HepG2 (cell line): ENCODE data around the gene OR2B2. TPM values are rescaled to one million over a fixed set of nuclear protein-coding genes. Genes with fewer than 3 reads are reported as not detected.
A peak's percentile ranks its signal among the peaks of the same experiment; 100 is the strongest.

Experiments used
- HIVEP1 ChIP-seq: sonication (generic); formaldehyde crosslinking; IDR thresholded peaks from 2 replicates; pipeline ENCODE4 v1.4.0; 2020; ENCODE audit warnings: mild to moderate bottlenecking, missing genetic modification reagents
- KMT2B ChIP-seq: IDR thresholded peaks from 2 replicates; pipeline ENCODE4 v1.6.1; 2016; ENCODE audit warnings: missing genetic modification reagents, missing compliant biosample characterization
- MIER2 ChIP-seq: IDR thresholded peaks from 2 replicates; pipeline ENCODE4 v1.6.1; 2016; ENCODE audit warnings: missing biosample characterization, missing genetic modification reagents
- NFKB2 ChIP-seq: sonication (generic); formaldehyde crosslinking; IDR thresholded peaks from 2 replicates; pipeline ENCODE4 v1.4.0; 2020; ENCODE audit warnings: missing genetic modification reagents, borderline replicate concordance
- PHF5A ChIP-seq: IDR thresholded peaks from one replicate; pipeline ENCODE4 v1.6.1; 2018; ENCODE audit warnings: low read depth, missing genetic modification reagents; ENCODE audit not compliant: unreplicated experiment
- PRDM4 ChIP-seq: sonication (generic); formaldehyde crosslinking; IDR thresholded peaks from 2 replicates; pipeline ENCODE4 v1.9.0; 2021; ENCODE audit warnings: missing genetic modification reagents, borderline replicate concordance
- RBFOX2 ChIP-seq: fragments of 200-400 bp; formaldehyde crosslinking; IDR thresholded peaks from 2 replicates; pipeline ENCODE4 v1.6.1; 2017; ENCODE audit warnings: low read depth, mild to moderate bottlenecking, low read length
- REST ChIP-seq, 2 experiments: IDR thresholded peaks; 2 replicates each; pipeline ENCODE4 v1.6.1; 2011 to 2012; ENCODE audit warnings: low read length in 2 of 2, borderline replicate concordance in 1 of 2, low read depth in 1 of 2, mild to moderate bottlenecking in 1 of 2, moderate library complexity in 1 of 2
- SPEN ChIP-seq: sonication (generic); formaldehyde crosslinking; IDR thresholded peaks from 2 replicates; pipeline ENCODE4 v1.5.1; 2020; ENCODE audit warnings: low read depth, mild to moderate bottlenecking, missing genetic modification reagents
- SSRP1 ChIP-seq: IDR thresholded peaks from 2 replicates; pipeline ENCODE4 v1.6.1; 2016; ENCODE audit warnings: control low read depth
- TFDP2 ChIP-seq: sonication (generic); formaldehyde crosslinking; IDR thresholded peaks from 2 replicates; pipeline ENCODE4 v1.4.0; 2020; ENCODE audit warnings: missing genetic modification reagents
- TGIF2 ChIP-seq: IDR thresholded peaks from 2 replicates; pipeline ENCODE4 v1.6.1; 2016; ENCODE audit warnings: control low read depth, missing compliant biosample characterization
- ZBTB44 ChIP-seq: sonication (generic); formaldehyde crosslinking; IDR thresholded peaks from 2 replicates; pipeline ENCODE4 v1.4.0; 2020; ENCODE audit warnings: missing genetic modification reagents
- polyA plus RNA-seq, 8 experiments: library from polyadenylated mRNA; depleted of rRNA in 3 of 8; stranded (reverse) in 7 of 8; unstranded in 1 of 8; fragments of >200 nt; fragmentation: Illumina TruSeq in 4 of 8; extraction: Trizol in 4 of 8; gene quantifications; 2 replicates each; pipeline versions ENCODE4 v1.2.1 to v1.2.3, GENCODE V29; 2011 to 2016; ENCODE audit warnings: low read depth in 4 of 8, missing spikeins in 1 of 8, mixed read lengths in 1 of 8; ENCODE audit not compliant: insufficient read depth in 1 of 8
- total RNA-seq, 5 experiments: library from RNA; depleted of rRNA; stranded (reverse); fragments of >200 nt; fragmentation: Illumina TruSeq; extraction: Trizol; gene quantifications; 2 replicates each; pipeline ENCODE4 v1.2.3, GENCODE V29; 2016; ENCODE audit warnings: low read depth in 1 of 5

The OR2B2 gene
- total and polyA plus RNA-seq, 2 of the 13 experiments (the other 11 are each of a cell fraction or from before 2014, with no cell fraction given), result not detected

GRCh38 chr6:27864906-27865849 is 47.0 kb downstream of the OR2B2 start (continued):
- TF ChIP-seq REST (IDR thresholded peaks at IDR 0.05; ENCODE audit: borderline replicate concordance in 1 of 2, low read depth in 1 of 2, low read length in 2 of 2) (no peak), RBFOX2 (peak; percentile 61; the same call in 1 of the 2 replicates), SPEN (CRISPR knock-in tag) (0 out of 2 replicates have a peak, but pooled peaks have one; percentile 51), HIVEP1 (CRISPR knock-in tag) (0 out of 2 replicates have a peak, but pooled peaks have one; percentile 47), TFDP2 (peak; percentile 57), ZBTB44 (CRISPR knock-in tag) (no peak), MIER2 (no peak), SSRP1 (CRISPR knock-in tag) (no peak), TGIF2 (no peak), PHF5A (no peak), NFKB2 (CRISPR knock-in tag) (peak; percentile 34; the same call in 1 of the 2 replicates), KMT2B (CRISPR knock-in tag) (no peak), PRDM4 (CRISPR knock-in tag) (no peak)
